NB4 (cell line): ENCODE measurements around the gene NCOA7.
"Not testable (repeated sequence)": the region's sequence is repeated elsewhere in the genome, so short reads cannot be mapped to it uniquely, and the experiment has no call there.

Experiments
- CTCF ChIP-seq: IDR thresholded peaks from one replicate; pipeline ENCODE4 v1.5.1; 2012; ENCODE audit warnings: low read depth, low read length
- MAX ChIP-seq: IDR thresholded peaks from 2 replicates; pipeline ENCODE4 v1.6.1; 2011; ENCODE audit warnings: low read depth, low read length
- MYC ChIP-seq: IDR thresholded peaks from 2 replicates; pipeline ENCODE4 v1.6.1; 2011; ENCODE audit warnings: low read depth, low read length
- POLR2A ChIP-seq: IDR thresholded peaks from 2 replicates; pipeline ENCODE4 v1.6.1; 2011; ENCODE audit warnings: mild to moderate bottlenecking; ENCODE audit not compliant: insufficient read length; ENCODE audit errors: extremely low read depth

GRCh38 chr6:125912430-125912829 is 121.7 kb downstream of the NCOA7 start:
- TF ChIP-seq CTCF, POLR2A, MAX, MYC: not testable (repeated sequence)
